ENCODE results near the gene KASH5. TPM values are rescaled to one million over a fixed set of nuclear protein-coding genes. Genes with fewer than 3 reads are reported as not detected.

KASH5 gene
- total and polyA plus RNA-seq, 2 of the 4 experiments (the other 2 are of a cell fraction), result not detected

- no peak overlapping the region for H3K56ac ChIP-seq (ENCODE audit: extremely low read depth, insufficient read depth, low read length)
- H4K20me1 ChIP-seq (ENCODE audit: insufficient read depth, low read length), result no peaks in the 10 kb centered on the region
- H3K27ac ChIP-seq (ENCODE audit: insufficient read depth, low read length), result no peak overlapping the region
- H2AFZ ChIP-seq (replicated peaks; ENCODE audit: low read length, poor library complexity), result peak overlapping the region; percentile 49
- no TSS peak for BruUV-seq (replicated peaks)
- H3K18ac ChIP-seq (ENCODE audit: low read depth, low read length), result no peak overlapping the region
- no peak for ATAC-seq (ENCODE audit: low read depth)
- no peak overlapping the region for H3K23ac ChIP-seq (ENCODE audit: low read depth, low read length)
- no peak overlapping the region for H2AK5ac ChIP-seq (ENCODE audit: low read depth, low read length)
- no peak overlapping the region for H4K8ac ChIP-seq (ENCODE audit: low read depth in 2 of 2, low read length in 2 of 2)
- no peak overlapping the region for H2BK120ac ChIP-seq (ENCODE audit: low read depth, low read length)
- no peak overlapping the region for H3K4ac ChIP-seq (ENCODE audit: low read depth, low read length)
- no peak overlapping the region for H3K14ac ChIP-seq (replicated peaks; ENCODE audit: low read depth, low read length)
- H2BK20ac ChIP-seq (ENCODE audit: low read depth, low read length), result no peak overlapping the region
- H3K9ac ChIP-seq (ENCODE audit: low read depth, low read length), result no peak overlapping the region
- H4K91ac ChIP-seq (ENCODE audit: insufficient read depth, low read depth, low read length), result no peak overlapping the region
- H3K79me1 ChIP-seq (ENCODE audit: low read depth in 1 of 2, low read length in 2 of 2), result no peaks in the 10 kb centered on the region
- TF ChIP-seq RFX5 (IDR thresholded peaks at IDR 0.05; ENCODE audit: low read depth, low read length) (no peak), SMC3 (IDR thresholded peaks at IDR 0.05; ENCODE audit: low read depth, low read length) (no peak), BHLHE40 (IDR thresholded peaks at IDR 0.05; ENCODE audit: low read depth, low read length) (no peak), POLR2A (IDR thresholded peaks at IDR 0.05; ENCODE audit: low read depth, low read length) (no peak), MAFK (IDR thresholded peaks at IDR 0.05; ENCODE audit: low read depth, low read length) (no peak), FOS (IDR thresholded peaks at IDR 0.05; ENCODE audit: low read depth, low read length) (no peak), MAZ (IDR thresholded peaks at IDR 0.05; ENCODE audit: borderline replicate concordance, low read depth, low read length) (no peak), NFE2L2 (IDR thresholded peaks at IDR 0.05; ENCODE audit: low read depth, low read length) (no peak), CEBPB (IDR thresholded peaks at IDR 0.05; ENCODE audit: low read depth, low read length) (no peak), RAD21 (IDR thresholded peaks at IDR 0.05; ENCODE audit: low read length) (no peak), RCOR1 (IDR thresholded peaks at IDR 0.05; ENCODE audit: insufficient replicate concordance, low read length) (no peak), MXI1 (IDR thresholded peaks at IDR 0.05; ENCODE audit: borderline replicate concordance, low read depth, low read length) (no peak), CHD1 (IDR thresholded peaks at IDR 0.05; ENCODE audit: low read depth, low read length) (no peak)
- TF ChIP-seq, protein P1, sequence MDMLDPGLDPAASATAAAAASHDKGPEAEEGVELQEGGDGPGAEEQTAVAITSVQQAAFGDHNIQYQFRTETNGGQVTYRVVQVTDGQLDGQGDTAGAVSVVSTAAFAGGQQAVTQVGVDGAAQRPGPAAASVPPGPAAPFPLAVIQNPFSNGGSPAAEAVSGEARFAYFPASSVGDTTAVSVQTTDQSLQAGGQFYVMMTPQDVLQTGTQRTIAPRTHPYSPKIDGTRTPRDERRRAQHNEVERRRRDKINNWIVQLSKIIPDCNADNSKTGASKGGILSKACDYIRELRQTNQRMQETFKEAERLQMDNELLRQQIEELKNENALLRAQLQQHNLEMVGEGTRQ (IDR thresholded peaks at IDR 0.05; ENCODE audit: low read depth, low read length), result no peak
- TF ChIP-seq, protein P2, sequence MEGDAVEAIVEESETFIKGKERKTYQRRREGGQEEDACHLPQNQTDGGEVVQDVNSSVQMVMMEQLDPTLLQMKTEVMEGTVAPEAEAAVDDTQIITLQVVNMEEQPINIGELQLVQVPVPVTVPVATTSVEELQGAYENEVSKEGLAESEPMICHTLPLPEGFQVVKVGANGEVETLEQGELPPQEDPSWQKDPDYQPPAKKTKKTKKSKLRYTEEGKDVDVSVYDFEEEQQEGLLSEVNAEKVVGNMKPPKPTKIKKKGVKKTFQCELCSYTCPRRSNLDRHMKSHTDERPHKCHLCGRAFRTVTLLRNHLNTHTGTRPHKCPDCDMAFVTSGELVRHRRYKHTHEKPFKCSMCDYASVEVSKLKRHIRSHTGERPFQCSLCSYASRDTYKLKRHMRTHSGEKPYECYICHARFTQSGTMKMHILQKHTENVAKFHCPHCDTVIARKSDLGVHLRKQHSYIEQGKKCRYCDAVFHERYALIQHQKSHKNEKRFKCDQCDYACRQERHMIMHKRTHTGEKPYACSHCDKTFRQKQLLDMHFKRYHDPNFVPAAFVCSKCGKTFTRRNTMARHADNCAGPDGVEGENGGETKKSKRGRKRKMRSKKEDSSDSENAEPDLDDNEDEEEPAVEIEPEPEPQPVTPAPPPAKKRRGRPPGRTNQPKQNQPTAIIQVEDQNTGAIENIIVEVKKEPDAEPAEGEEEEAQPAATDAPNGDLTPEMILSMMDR (conservative IDR thresholded peaks at IDR 0.05; ENCODE audit: low read depth, low read length), result no peak
- TF ChIP-seq, protein P3, sequence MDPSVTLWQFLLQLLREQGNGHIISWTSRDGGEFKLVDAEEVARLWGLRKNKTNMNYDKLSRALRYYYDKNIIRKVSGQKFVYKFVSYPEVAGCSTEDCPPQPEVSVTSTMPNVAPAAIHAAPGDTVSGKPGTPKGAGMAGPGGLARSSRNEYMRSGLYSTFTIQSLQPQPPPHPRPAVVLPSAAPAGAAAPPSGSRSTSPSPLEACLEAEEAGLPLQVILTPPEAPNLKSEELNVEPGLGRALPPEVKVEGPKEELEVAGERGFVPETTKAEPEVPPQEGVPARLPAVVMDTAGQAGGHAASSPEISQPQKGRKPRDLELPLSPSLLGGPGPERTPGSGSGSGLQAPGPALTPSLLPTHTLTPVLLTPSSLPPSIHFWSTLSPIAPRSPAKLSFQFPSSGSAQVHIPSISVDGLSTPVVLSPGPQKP (IDR thresholded peaks at IDR 0.05; ENCODE audit: borderline replicate concordance, low read depth, low read length), result no peak
- dilution Hi-C loops (cut with HindIII; ENCODE audit: low sequenced_read_pairs, unreplicated experiment), result no loop called here
- intact Hi-C loops (cut with micrococcal nuclease), result no loop called here
- ChIA-PET CTCF (interaction anchor here (0.5 kb wide), 1 partner anchor 164 kb away, joined by 3 read pairs; no protein-coding TSS in a partner anchor), POLR2A (ENCODE audit: unreplicated experiment) (no interaction called here)
- H3K9me3 ChIP-seq (ENCODE audit: control insufficient read depth, insufficient read depth, low read length), result peaks cover 2% of the 10 kb centered on the region; the same call in 1 of the 2 replicates
- H3K4me2 ChIP-seq (ENCODE audit: low read depth, low read length), result no peak overlapping the region
- H2AK9ac ChIP-seq (replicated peaks; ENCODE audit: low read depth, low read length, poor library complexity), result no peak overlapping the region
- 7% methylated on average over 3 of the region's 3 CpGs; no CpG with 5 or more reads in 1 of the 2 experiments for WGBS, 2 experiments (ENCODE audit: extremely low coverage in 2 of 2, insufficient read length in 1 of 2)
- H3K4me1 ChIP-seq (ENCODE audit: control insufficient read depth, insufficient read depth, low read length), result peaks cover 2% of the 10 kb centered on the region; the same call in 1 of the 2 replicates
- no peaks in the 10 kb centered on the region for H3K36me3 ChIP-seq (ENCODE audit: control insufficient read depth, insufficient read depth, low read length)
- H3K27me3 ChIP-seq (ENCODE audit: control insufficient read depth, insufficient read depth, low read length), result peaks cover 94% of the 10 kb centered on the region
- H3K4me3 ChIP-seq (ENCODE audit: insufficient read depth, low read depth, low read length), result no peak overlapping the region
- no peak for DNase-seq
- in situ Hi-C loops (cut with MboI; ENCODE audit: low sequenced_read_pairs), result no loop called here
- no peak overlapping the region for H2BK5ac ChIP-seq (ENCODE audit: low read depth, low read length, poor library complexity, severe bottlenecking)
- H2BK15ac ChIP-seq (ENCODE audit: low read depth, low read length), result no peak overlapping the region
- H4K5ac ChIP-seq (ENCODE audit: low read depth, low read length), result no peak overlapping the region
- no peaks in the 10 kb centered on the region for H3K9me1 ChIP-seq (ENCODE audit: insufficient read depth, low read length)
These were observed 35.9 kb downstream of the KASH5 start for GRCh38 chr19:49423985-49424303.

All from IMR-90 (cell line).